ENCODE data around the gene RAB17. TPM values are rescaled to one million over a fixed set of nuclear protein-coding genes. Genes with fewer than 3 reads are reported as not detected.

RAB17 gene
- total and polyA plus RNA-seq, 2 of the 8 experiments (the other 6 are each of a cell fraction or from before 2014, with no cell fraction given): 42.6 to 83.4 TPM

- Histone ChIP-seq H2BK15ac (ENCODE audit: low read length) (no peak overlapping the region), H3K4ac (replicated peaks; ENCODE audit: insufficient read length, low read depth, low read length) (no peak overlapping the region), H4K5ac (ENCODE audit: insufficient read length, low read depth, low read length) (no peak overlapping the region), H3K9me3 (ENCODE audit: insufficient read depth in 2 of 2, low read depth in 1 of 2, low read length in 1 of 2) (no peaks in the 10 kb centered on the region), H3K27ac (ENCODE audit: low read depth, low read length) (no peak overlapping the region), H3K23ac (ENCODE audit: insufficient read length) (no peak overlapping the region), H2BK20ac (ENCODE audit: low read length) (no peak overlapping the region), H4K91ac (replicated peaks; ENCODE audit: insufficient read length, low read length) (no peak overlapping the region), H3K4me1 (replicated peaks in 1 of 4; ENCODE audit: control insufficient read depth in 3 of 4, insufficient read depth in 4 of 4, low read length in 3 of 4) (no peaks in the 10 kb centered on the region; a peak in 1 of 7 replicates), H3K79me2 (ENCODE audit: control insufficient read depth in 1 of 2, insufficient read depth in 2 of 2, low read length in 2 of 2) (no peaks in the 10 kb centered on the region), H3K27me3 (replicated peaks in 1 of 4; ENCODE audit: control insufficient read depth in 3 of 4, extremely low read depth in 1 of 4, insufficient read depth in 3 of 4, low read length in 3 of 4) (no peaks in the 10 kb centered on the region), H3K79me1 (ENCODE audit: low read depth, low read length) (peaks cover 3% of the 10 kb centered on the region; the same call in 1 of the 2 replicates), H3K56ac (replicated peaks; ENCODE audit: insufficient read length, low read depth, low read length) (no peak overlapping the region), H4K20me1 (replicated peaks in 1 of 2; ENCODE audit: control insufficient read depth in 1 of 2, insufficient read depth in 2 of 2, low read length in 2 of 2) (no peaks in the 10 kb centered on the region), H2BK5ac (ENCODE audit: low read depth, low read length) (no peak overlapping the region), H3K23me2 (ENCODE audit: low read depth, low read length) (no peaks in the 10 kb centered on the region), H3K18ac (ENCODE audit: extremely low read depth, low read length) (no peak overlapping the region), H4K8ac (ENCODE audit: extremely low read depth, insufficient read depth, low read length) (no peak overlapping the region), H3K4me2 (ENCODE audit: insufficient read depth in 1 of 2, low read depth in 2 of 2, low read length in 2 of 2) (no peak overlapping the region), H2BK120ac (replicated peaks; ENCODE audit: low read depth, low read length) (no peak overlapping the region), H2AFZ (ENCODE audit: low read length) (no peak overlapping the region), H3K36me3 (ENCODE audit: control insufficient read depth in 2 of 4, insufficient read depth in 4 of 4, low read length in 3 of 4) (peaks cover 0 to 10% (median 0%) of the 10 kb centered on the region in 4 experiments; a peak in 3 of 8 replicates), H3K4me3 (ENCODE audit: extremely low read depth in 1 of 4, insufficient read depth in 2 of 4, low read depth in 3 of 4, low read length in 4 of 4) (no peak overlapping the region), H3K9ac (replicated peaks in 1 of 4; ENCODE audit: extremely low read depth in 1 of 4, low read depth in 3 of 4, low read length in 3 of 4) (no peak overlapping the region), H3K14ac (ENCODE audit: insufficient read length) (no peak overlapping the region), H2AK5ac (ENCODE audit: low read depth, low read length) (no peak overlapping the region), H2BK12ac (ENCODE audit: low read depth, low read length) (no peak overlapping the region)
- TF ChIP-seq JUN (IDR thresholded peaks at IDR 0.05; ENCODE audit: low read depth, low read length) (no peak), TEAD4 (IDR thresholded peaks at IDR 0.05; ENCODE audit: low read depth, low read length) (no peak), ATF3 (IDR thresholded peaks at IDR 0.05; ENCODE audit: insufficient read depth, low read depth, low read length) (no peak), EP300 (IDR thresholded peaks at IDR 0.05; ENCODE audit: borderline replicate concordance in 1 of 2, low read depth in 2 of 2, low read length in 2 of 2) (no peak), SUZ12 (IDR thresholded peaks at IDR 0.05; ENCODE audit: low read length) (no peak), RBBP5 (IDR thresholded peaks at IDR 0.05; ENCODE audit: borderline replicate concordance, low read depth, low read length) (no peak), CEBPB (IDR thresholded peaks at IDR 0.05; ENCODE audit: low read depth, low read length) (no peak), POU5F1 (IDR thresholded peaks at IDR 0.05; ENCODE audit: low read depth, low read length) (no peak), SP4 (IDR thresholded peaks at IDR 0.05; ENCODE audit: low read length) (no peak), GABPA (IDR thresholded peaks at IDR 0.05; ENCODE audit: borderline replicate concordance, insufficient read depth, low read length) (no peak)
- DNase-seq (ENCODE audit: low read depth in 1 of 2, low spot score in 2 of 2) (no peak), FAIRE-seq (no peak)
- CTCF ChIA-PET (ENCODE audit: partially characterized antibody): interaction anchor here (0.7 to 3.9 kb wide), 2 partner anchors 15 to 375 kb away, joined by 3 to 15 read pairs; no protein-coding TSS in a partner anchor
- 92% methylated on average over 11 of the region's 11 CpGs; no CpG with 5 or more reads in 1 of the 2 experiments for WGBS, 2 experiments (ENCODE audit: extremely low coverage in 1 of 2, insufficient coverage in 1 of 2, insufficient read length in 1 of 2, insufficient replicate concordance in 2 of 2, low coverage in 1 of 2, low lambda C conversion rate in 2 of 2, missing lambda C conversion rate in 1 of 2)
- POLR2A ChIA-PET (ENCODE audit: partially characterized antibody): interaction anchor here (1.2 kb wide), 1 partner anchor 9 kb away, joined by 3 read pairs; no protein-coding TSS in a partner anchor
Measured at GRCh38 chr2:237527233-237527632, 63.3 kb downstream of the RAB17 start.

All from H1 (cell line).